OCI-LY3 (cell line): ENCODE measurements around the gene KLHL2.
"Not testable (repeated sequence)": the region's sequence is repeated elsewhere in the genome, so short reads cannot be mapped to it uniquely, and the experiment has no call there.

Experiments used
- H2AFZ ChIP-seq: fragments of 200-600, 300-600 bp; shearing (Covaris generic); 2 replicates; pipeline ENCODE4 v1.6.0; 2014; ENCODE audit warnings: antibody characterized with exemption, low read depth, low read length
- H3K27ac ChIP-seq: fragments of 200-600, 300-600 bp; sonication (generic); 2 replicates; pipeline ENCODE4 v1.5.1; 2014; ENCODE audit warnings: mild to moderate bottlenecking, low read length, moderate library complexity, mixed read lengths
- H3K27me3 ChIP-seq: fragments of 200-600, 300-600 bp; sonication (generic); 2 replicates; pipeline ENCODE4 v1.6.1; 2014; ENCODE audit warnings: low read depth, low read length, mixed read lengths
- H3K36me3 ChIP-seq: fragments of 200-600, 300-600 bp; sonication (generic); replicated peaks from 2 replicates; pipeline ENCODE3; 2014; ENCODE audit warnings: low read depth, low read length, mixed read lengths
- H3K4me1 ChIP-seq: fragments of 300-600, 200-600 bp; sonication (generic); 2 replicates; pipeline ENCODE4 v1.6.1; 2014; ENCODE audit warnings: low read length, mixed read lengths
- H3K4me2 ChIP-seq: fragments of 200-600, 300-600 bp; sonication (generic); 2 replicates; pipeline ENCODE4 v1.6.1; 2014; ENCODE audit warnings: low read length, mixed read lengths
- H3K4me3 ChIP-seq: fragments of 300-600, 200-600 bp; sonication (generic); 2 replicates; pipeline ENCODE4 v1.5.1; 2014; ENCODE audit warnings: antibody characterized with exemption, mild to moderate bottlenecking, low read length, moderate library complexity
- H3K79me2 ChIP-seq: fragments of 300-600, 200-600 bp; shearing (Covaris generic); 2 replicates; pipeline ENCODE4 v1.6.1; 2014; ENCODE audit warnings: mild to moderate bottlenecking, low read length, mixed read lengths
- H3K9ac ChIP-seq: fragments of 300-600, 200-600 bp; shearing (Covaris generic); 2 replicates; pipeline ENCODE4 v1.6.0; 2014; ENCODE audit warnings: mild to moderate bottlenecking, low read length, moderate library complexity
- H3K9me3 ChIP-seq: fragments of 200-600, 300-600 bp; shearing (Covaris generic); 2 replicates; pipeline ENCODE4 v1.6.1; 2014; ENCODE audit warnings: low read length, mixed read lengths; ENCODE audit not compliant: insufficient read depth
- H4K20me1 ChIP-seq: fragments of 200-600, 300-600 bp; sonication (generic); 2 replicates; pipeline ENCODE4 v1.6.1; 2016; ENCODE audit warnings: low read length, mixed read lengths; ENCODE audit not compliant: insufficient read depth
- CTCF ChIP-seq: fragments of 200-600, 300-600 bp; sonication (generic); IDR thresholded peaks from 2 replicates; pipeline ENCODE4 v1.5.1; 2014; ENCODE audit warnings: antibody characterized with exemption, low read length, low read depth
- EZH2phosphoT487 ChIP-seq: fragments of 200-600 bp; shearing (Covaris generic); IDR thresholded peaks from 2 replicates; pipeline ENCODE4 v1.6.1; 2018; ENCODE audit warnings: antibody characterized with exemption, mixed run types, low read depth

KLHL2 gene

DNA sequence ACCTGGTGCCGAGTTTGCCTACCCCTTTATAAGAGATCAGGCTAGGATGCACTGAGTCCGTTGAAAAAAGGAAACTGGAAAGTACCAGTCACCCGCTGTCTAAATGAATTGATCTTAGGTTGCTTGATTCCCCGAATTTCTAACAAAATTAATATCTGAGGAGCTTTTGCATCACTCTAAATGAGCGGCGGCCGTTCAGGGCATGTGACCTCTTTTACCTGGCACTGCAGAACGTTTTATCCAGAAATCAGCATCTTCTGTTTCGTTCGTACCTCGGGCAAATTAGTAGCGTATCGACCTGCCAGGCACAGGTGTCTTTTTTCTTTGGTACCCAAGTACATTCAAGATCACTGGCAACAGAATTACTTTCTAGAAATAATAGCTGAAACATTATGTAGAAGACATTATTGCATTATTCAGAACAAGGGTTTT, 876 bp downstream of the KLHL2 start:
- Histone ChIP-seq H3K9ac (peak overlapping the region; percentile 82), H3K4me1 (peaks cover 21% of the 10 kb centered on the region), H3K4me3 (peak overlapping the region; percentile 90), H3K36me3 (no peaks in the 10 kb centered on the region), H3K79me2 (peaks cover 47% of the 10 kb centered on the region), H4K20me1 (peaks cover 13% of the 10 kb centered on the region), H3K27ac (no peak overlapping the region), H3K27me3 (no peaks in the 10 kb centered on the region), H3K4me2 (peak overlapping the region; percentile 82), H3K9me3 (no peaks in the 10 kb centered on the region), H2AFZ (peak overlapping the region; percentile 64)
- TF ChIP-seq CTCF (no peak), EZH2phosphoT487 (no peak)

- Histone ChIP-seq H3K4me3 (peak overlapping the region; percentile 90), H3K4me1 (peaks cover 21% of the 10 kb centered on the region), H3K4me2 (peak overlapping the region; percentile 82), H3K36me3 (no peaks in the 10 kb centered on the region), H4K20me1 (peaks cover 13% of the 10 kb centered on the region), H3K27me3 (no peaks in the 10 kb centered on the region), H3K27ac (no peak overlapping the region), H2AFZ (no peak overlapping the region), H3K9me3 (no peaks in the 10 kb centered on the region), H3K79me2 (peaks cover 47% of the 10 kb centered on the region), H3K9ac (no peak overlapping the region)
- TF ChIP-seq CTCF: no peak
- no peak for TF ChIP-seq EZH2phosphoT487
These were observed 1.5 kb downstream of the KLHL2 start for GRCh38 chr4:165208741-165209388.

DNA sequence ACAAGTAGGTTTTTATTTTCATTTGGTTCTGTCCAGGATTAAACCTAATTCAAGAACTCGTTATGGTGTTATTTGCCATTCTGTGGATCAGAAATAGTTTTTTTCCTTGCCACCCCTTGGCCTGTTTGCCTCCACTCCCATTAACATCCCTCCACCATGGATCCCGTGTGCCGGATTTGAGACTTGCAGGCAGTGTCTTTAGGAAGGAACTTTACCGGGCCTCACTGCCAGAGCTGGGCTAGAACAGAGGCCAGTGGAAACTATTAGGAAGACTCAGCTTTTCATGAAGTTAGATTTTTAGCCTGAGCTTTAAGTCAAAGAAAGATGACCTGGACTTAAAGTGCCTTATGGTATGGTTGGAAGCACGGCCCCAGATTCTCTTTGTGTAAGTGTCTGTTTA, 2.4 kb downstream of the KLHL2 start:
- no peak overlapping the region for H3K9ac ChIP-seq
- no peaks in the 10 kb centered on the region for H3K36me3 ChIP-seq
- H3K9me3 ChIP-seq: no peaks in the 10 kb centered on the region
- H3K27me3 ChIP-seq: no peaks in the 10 kb centered on the region
- peaks cover 13% of the 10 kb centered on the region for H4K20me1 ChIP-seq
- no peak overlapping the region for H3K27ac ChIP-seq
- H3K79me2 ChIP-seq: peaks cover 52% of the 10 kb centered on the region
- TF ChIP-seq EZH2phosphoT487: no peak
- H3K4me1 ChIP-seq: peaks cover 18% of the 10 kb centered on the region
- H3K4me2 ChIP-seq: no peak overlapping the region
- H2AFZ ChIP-seq: no peak overlapping the region
- H3K4me3 ChIP-seq: no peak overlapping the region

GRCh38 chr4:165210566-165210965, 3.2 kb downstream of the KLHL2 start:
- Histone ChIP-seq H3K79me2 (peaks cover 52% of the 10 kb centered on the region), H3K27ac (no peak overlapping the region)

GRCh38 chr4:165212647-165213046, 5.3 kb downstream of the KLHL2 start:
- Histone ChIP-seq H3K4me1 (peaks cover 10% of the 10 kb centered on the region), H4K20me1 (peaks cover 20% of the 10 kb centered on the region)
- H3K4me2 ChIP-seq: not testable (repeated sequence)

More at GRCh38 chr4:165210566-165210965, 3.2 kb downstream of the KLHL2 start:
- Histone ChIP-seq H3K27me3 (no peaks in the 10 kb centered on the region), H3K4me2 (no peak overlapping the region), H4K20me1 (peaks cover 13% of the 10 kb centered on the region), H3K4me1 (peaks cover 18% of the 10 kb centered on the region), H3K9ac (no peak overlapping the region), H3K9me3 (no peaks in the 10 kb centered on the region), H3K4me3 (no peak overlapping the region), H2AFZ (no peak overlapping the region), H3K36me3 (no peaks in the 10 kb centered on the region)
- TF ChIP-seq EZH2phosphoT487 (no peak), CTCF (no peak)

GRCh38 chr4:165213404-165213803, 6.0 kb downstream of the KLHL2 start:
- H3K36me3 ChIP-seq, H2AFZ ChIP-seq, H3K4me3 ChIP-seq, H3K27ac ChIP-seq, H3K9me3 ChIP-seq, H3K4me2 ChIP-seq, H3K27me3 ChIP-seq, H3K9ac ChIP-seq, H3K4me1 ChIP-seq: not testable (repeated sequence)
- Histone ChIP-seq H3K79me2 (peaks cover 52% of the 10 kb centered on the region), H4K20me1 (peaks cover 20% of the 10 kb centered on the region)

More at GRCh38 chr4:165212647-165213046, 5.3 kb downstream of the KLHL2 start:
- H3K4me3 ChIP-seq, H2AFZ ChIP-seq, H3K9me3 ChIP-seq, H3K9ac ChIP-seq, H3K27ac ChIP-seq, H3K36me3 ChIP-seq, H3K27me3 ChIP-seq: not testable (repeated sequence)
- peaks cover 60% of the 10 kb centered on the region for H3K79me2 ChIP-seq

DNA sequence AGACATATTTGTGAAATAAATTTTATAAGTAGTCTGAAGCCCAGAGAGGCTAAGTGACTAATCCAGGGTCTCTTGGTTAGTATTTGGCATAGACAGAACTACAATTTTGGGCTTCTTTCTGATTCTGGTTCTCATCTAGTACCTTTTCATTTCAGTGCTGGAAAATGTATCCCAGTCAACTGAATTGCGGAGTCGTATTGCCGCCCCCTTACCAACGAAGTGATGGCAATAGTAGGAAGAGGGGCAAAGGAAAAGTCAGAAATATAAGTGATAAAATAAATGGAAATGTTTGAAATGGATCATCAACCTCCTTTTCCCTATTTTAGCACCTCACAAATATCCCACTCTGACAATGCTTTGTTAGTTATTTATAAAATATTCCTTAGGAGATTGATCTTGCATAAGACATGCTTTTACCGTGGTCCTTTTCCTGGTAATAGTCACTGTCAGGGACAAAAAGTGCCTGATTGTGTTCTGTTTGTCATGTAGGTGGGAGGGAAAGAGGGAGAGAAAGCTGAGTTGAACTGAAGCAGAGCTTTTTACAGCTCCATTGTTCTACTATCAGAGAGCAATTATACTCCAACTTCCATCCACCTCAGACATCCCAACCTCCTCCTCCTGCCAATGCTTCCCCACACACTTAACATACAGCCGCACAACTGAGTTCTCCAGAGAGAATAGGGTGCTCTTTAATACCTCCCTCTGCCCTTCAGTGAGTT, 6.8 kb downstream of the KLHL2 start:
- H3K4me3 ChIP-seq, H3K9ac ChIP-seq, H3K36me3 ChIP-seq, H2AFZ ChIP-seq, H3K27ac ChIP-seq, H3K4me1 ChIP-seq, H3K4me2 ChIP-seq, H3K27me3 ChIP-seq, H3K9me3 ChIP-seq: not testable (repeated sequence)
- peaks cover 15% of the 10 kb centered on the region for H4K20me1 ChIP-seq
- peaks cover 45% of the 10 kb centered on the region for H3K79me2 ChIP-seq
